ENCODE measurements around the gene HP1BP3.

The HP1BP3 gene

GRCh38 chr1:20775700-20776099, 11.4 kb downstream of the HP1BP3 start:
- no peak for DNase-seq (ENCODE audit: low read depth)

GRCh38 chr1:20771780-20772179, 15.3 kb downstream of the HP1BP3 start:
- no peak overlapping the region for H3K4me3 ChIP-seq (ENCODE audit: low read depth, low read length)
- DNase-seq (ENCODE audit: low read depth), result no peak

More at GRCh38 chr1:20775700-20776099, 11.4 kb downstream of the HP1BP3 start:
- no peak overlapping the region for H3K4me3 ChIP-seq (ENCODE audit: low read depth, low read length)

GRCh38 chr1:20770314-20771087, 16.6 kb downstream of the HP1BP3 start:
- DNase-seq (ENCODE audit: low read depth), result no peak
- no peak overlapping the region for H3K4me3 ChIP-seq (ENCODE audit: low read depth, low read length)

GRCh38 chr1:20767271-20767670, 19.8 kb downstream of the HP1BP3 start:
- no peak for DNase-seq (ENCODE audit: low read depth)
- H3K4me3 ChIP-seq (ENCODE audit: low read depth, low read length), result no peak overlapping the region

GRCh38 chr1:20763417-20763816, 23.7 kb downstream of the HP1BP3 start:
- DNase-seq (ENCODE audit: low read depth), result no peak
- H3K4me3 ChIP-seq (ENCODE audit: low read depth, low read length), result no peak overlapping the region

- DNase-seq (ENCODE audit: low read depth), result no peak
- H3K4me3 ChIP-seq (ENCODE audit: low read depth, low read length), result no peak overlapping the region
Measured at GRCh38 chr1:20760322-20760721, 26.8 kb downstream of the HP1BP3 start.

- H3K4me3 ChIP-seq (ENCODE audit: low read depth, low read length), result no peak overlapping the region
- no peak for DNase-seq (ENCODE audit: low read depth)
Measured at GRCh38 chr1:20753589-20753988, 33.5 kb downstream of the HP1BP3 start.

- DNase-seq (ENCODE audit: low read depth), result no peak
- H3K4me3 ChIP-seq (ENCODE audit: low read depth, low read length), result no peak overlapping the region
Measured at GRCh38 chr1:20751462-20751990, 35.6 kb downstream of the HP1BP3 start.

- DNase-seq (ENCODE audit: low read depth), result no peak
Measured at GRCh38 chr1:20742671-20743070, 44.4 kb downstream of the HP1BP3 start.

GRCh38 chr1:20740781-20741180, 46.3 kb downstream of the HP1BP3 start:
- DNase-seq (ENCODE audit: low read depth), result no peak
- no peak overlapping the region for H3K4me3 ChIP-seq (ENCODE audit: low read depth, low read length)

More at GRCh38 chr1:20742671-20743070, 44.4 kb downstream of the HP1BP3 start:
- H3K4me3 ChIP-seq (ENCODE audit: low read depth, low read length), result no peak overlapping the region

- peak; percentile 7 for DNase-seq (ENCODE audit: low read depth)
- no peak overlapping the region for H3K4me3 ChIP-seq (ENCODE audit: low read depth, low read length)
Measured at GRCh38 chr1:20739225-20739624, 47.9 kb downstream of the HP1BP3 start.

GRCh38 chr1:20735581-20736111, 51.5 kb downstream of the HP1BP3 start:
- no peak overlapping the region for H3K4me3 ChIP-seq (ENCODE audit: low read depth, low read length)
- DNase-seq (ENCODE audit: low read depth), result no peak

- no peak overlapping the region for H3K4me3 ChIP-seq (ENCODE audit: low read depth, low read length)
- DNase-seq (ENCODE audit: low read depth), result no peak
Measured at GRCh38 chr1:20733360-20733975, 53.6 kb downstream of the HP1BP3 start.

- peak; percentile 78 for DNase-seq (ENCODE audit: low read depth)
- peak within 1 kb of the TSS; percentile 59 for H3K4me3 ChIP-seq (ENCODE audit: low read depth, low read length)
Measured at GRCh38 chr1:20732588-20733359, 54.3 kb downstream of the HP1BP3 start, which contains the start of gene SH2D5. SH2D5 (minus strand) TSS chr1:20732703; CDS start chr1:20728044, 4,659 bp downstream.

- DNase-seq (ENCODE audit: low read depth), result peak; percentile 20
- H3K4me3 ChIP-seq (ENCODE audit: low read depth, low read length), result peak overlapping the region; percentile 59
Measured at GRCh38 chr1:20732071-20732587, 55.0 kb downstream of the HP1BP3 start.

- peak overlapping the region; percentile 59 for H3K4me3 ChIP-seq (ENCODE audit: low read depth, low read length)
- no peak for DNase-seq (ENCODE audit: low read depth)
Measured at GRCh38 chr1:20731057-20731991, 55.8 kb downstream of the HP1BP3 start.

- no peak for DNase-seq (ENCODE audit: low read depth)
- H3K4me3 ChIP-seq (ENCODE audit: low read depth, low read length), result no peak overlapping the region
Measured at GRCh38 chr1:20730690-20731056, 56.4 kb downstream of the HP1BP3 start.

- H3K4me3 ChIP-seq (ENCODE audit: low read depth, low read length), result no peak overlapping the region
- no peak for DNase-seq (ENCODE audit: low read depth)
Measured at GRCh38 chr1:20729990-20730689, 57.0 kb downstream of the HP1BP3 start.

Data from skeletal muscle cell (primary cell).